Inflammatory macrophage (primary cell): ENCODE measurements around the gene SPAG16.
A peak's percentile ranks its signal among the peaks of the same experiment; 100 is the strongest.
"Not testable (repeated sequence)": the region's sequence is repeated elsewhere in the genome, so short reads cannot be mapped to it uniquely, and the experiment has no call there.

Experiments used
- DNase-seq, 2 donors: peaks; one replicate each; pipeline ENCODE4 v3.0.0-alpha.2; 2020 to 2022

SPAG16 gene

DNA sequence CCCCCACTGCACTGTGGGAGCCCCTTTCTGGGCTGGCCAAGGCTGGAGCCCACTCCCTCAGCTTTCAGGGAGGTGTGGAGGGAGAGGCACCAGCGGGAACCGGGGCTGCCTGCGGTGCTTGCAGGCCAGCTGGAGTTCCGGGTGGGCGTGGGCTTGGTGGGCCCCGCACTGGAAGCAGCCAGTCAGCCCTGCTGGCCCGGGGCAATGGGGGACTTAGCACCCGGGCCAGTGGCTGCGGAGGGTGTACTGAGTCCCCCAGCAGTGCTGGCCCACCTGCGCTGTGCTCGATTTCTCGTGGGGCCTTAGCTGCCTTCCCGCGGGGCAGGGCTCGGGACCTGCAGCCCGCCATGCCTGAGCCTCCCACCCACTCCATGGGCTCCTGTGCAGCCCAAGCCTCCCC lies 434.1 kb downstream of the SPAG16 start:
- DNase-seq = not testable (repeated sequence)

DNA sequence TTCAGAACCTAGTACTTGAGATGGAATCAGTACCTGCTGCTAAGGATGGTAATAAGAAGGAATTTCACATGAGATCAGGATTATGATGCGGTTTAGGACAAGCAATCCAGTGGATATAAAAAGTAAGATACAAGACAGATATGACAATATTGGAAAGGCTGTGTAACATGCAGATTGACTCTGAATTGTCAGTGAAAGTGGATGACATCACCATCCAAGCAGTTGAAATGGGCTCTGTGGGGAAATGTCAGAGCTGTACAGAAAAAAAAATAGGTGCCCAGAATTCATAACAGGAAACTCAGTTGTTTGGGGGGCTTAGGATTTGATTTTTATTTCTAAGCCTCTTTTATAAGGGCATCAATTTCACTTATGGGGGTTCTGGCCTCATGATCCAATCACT lies 438.3 kb downstream of the SPAG16 start:
- DNase-seq = no peak

DNA sequence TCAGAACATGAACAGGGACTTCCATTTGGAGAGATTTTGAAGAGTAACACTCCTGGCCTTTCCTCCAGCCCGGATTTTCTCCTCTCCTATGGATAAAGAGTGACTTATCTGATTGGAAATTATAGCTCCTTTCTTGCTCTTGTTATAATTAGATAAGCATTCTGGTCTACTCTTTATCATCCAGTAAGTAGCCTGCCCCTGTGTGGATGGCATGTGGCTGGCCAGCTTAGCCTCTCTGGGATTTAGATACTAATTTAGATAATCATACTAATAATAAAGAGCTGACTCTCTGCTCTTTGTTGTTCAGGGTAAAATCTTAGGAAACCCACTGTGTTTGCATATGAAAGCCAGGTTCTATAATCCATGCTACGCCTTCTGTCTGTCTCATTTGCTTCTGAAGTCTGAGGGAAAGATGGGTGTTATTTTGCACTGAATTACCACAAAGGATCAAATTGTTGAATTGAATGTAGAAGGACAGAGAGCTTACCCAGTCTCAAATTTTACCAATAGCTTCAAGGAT lies 438.8 kb downstream of the SPAG16 start:
- no peak for DNase-seq

DNA sequence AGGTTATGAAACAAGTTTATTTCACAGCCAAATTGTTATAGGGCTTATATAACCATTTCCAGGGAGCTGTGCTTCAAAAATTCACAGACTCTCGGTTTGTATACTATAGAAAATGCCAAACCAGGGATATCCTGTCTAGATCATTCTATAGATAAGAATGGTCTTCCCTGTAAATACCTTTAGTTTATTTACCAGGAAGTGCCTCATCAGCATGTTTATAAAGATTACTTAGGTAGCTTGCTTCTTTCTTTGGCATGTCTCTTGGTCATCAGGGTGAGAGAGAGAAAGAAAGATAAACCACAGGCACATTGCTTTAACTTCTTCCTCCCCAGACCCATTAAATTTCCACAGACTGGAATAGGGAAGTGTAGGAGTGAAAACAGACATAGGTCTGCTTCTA lies 439.4 kb downstream of the SPAG16 start:
- no peak for DNase-seq

DNA sequence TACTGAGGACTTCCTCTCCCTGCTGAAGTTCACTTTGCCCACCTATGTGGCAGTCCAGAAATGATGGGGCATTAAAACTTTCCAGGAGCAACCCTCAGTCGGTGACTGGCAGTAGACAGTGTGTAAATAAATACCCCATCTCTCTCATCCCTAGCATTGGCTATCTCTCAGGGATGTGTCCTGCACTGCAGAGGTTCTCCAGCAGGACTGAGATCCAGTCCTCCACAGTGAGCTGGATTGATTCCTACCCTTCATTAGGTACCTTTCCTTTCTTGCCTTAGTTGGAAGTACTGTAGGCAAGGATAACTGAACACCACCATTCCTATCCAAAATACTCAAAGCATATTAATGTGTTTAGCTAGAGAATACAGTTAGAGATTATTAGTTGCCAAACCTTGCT lies 441.8 kb downstream of the SPAG16 start:
- no peak for DNase-seq

DNA sequence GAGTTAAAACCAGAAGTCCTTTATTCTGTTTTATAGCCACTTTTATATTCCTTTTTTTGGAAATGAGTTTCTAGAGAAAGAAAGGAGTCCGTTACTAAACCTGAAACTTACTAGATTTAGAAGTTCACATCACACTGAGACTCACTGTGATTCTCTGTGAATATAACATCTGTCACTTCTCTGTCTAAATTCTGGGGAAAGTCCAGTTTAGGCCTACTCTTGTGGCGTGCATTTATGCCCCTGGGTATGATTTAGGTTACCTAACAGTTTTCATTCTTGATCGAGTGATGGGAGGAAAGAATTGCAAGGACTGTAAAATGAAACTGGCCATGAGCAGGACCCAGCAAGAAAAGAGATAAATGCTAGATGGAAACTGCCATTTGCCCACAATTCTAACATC lies 449.6 kb downstream of the SPAG16 start:
- DNase-seq = no peak

DNA sequence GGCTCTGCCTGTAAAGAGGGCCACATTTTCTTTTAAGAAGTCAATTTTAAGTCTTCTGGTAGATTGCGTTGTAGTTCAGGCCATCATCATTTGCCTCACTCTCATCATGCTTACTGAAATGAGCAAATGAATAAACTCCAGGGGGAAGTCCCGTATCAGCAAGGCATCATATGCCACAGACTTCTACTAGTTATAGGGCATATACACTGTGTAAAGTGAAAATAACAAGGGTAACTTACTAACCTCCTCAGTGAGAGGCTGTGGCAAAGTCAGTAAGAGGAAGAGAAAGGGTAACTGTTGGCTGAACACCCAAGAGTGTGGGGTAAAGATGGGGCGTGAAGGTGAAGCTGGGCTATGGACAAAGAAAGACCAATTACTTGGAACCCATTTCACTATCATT lies 456.2 kb downstream of the SPAG16 start:
- no peak for DNase-seq

DNA sequence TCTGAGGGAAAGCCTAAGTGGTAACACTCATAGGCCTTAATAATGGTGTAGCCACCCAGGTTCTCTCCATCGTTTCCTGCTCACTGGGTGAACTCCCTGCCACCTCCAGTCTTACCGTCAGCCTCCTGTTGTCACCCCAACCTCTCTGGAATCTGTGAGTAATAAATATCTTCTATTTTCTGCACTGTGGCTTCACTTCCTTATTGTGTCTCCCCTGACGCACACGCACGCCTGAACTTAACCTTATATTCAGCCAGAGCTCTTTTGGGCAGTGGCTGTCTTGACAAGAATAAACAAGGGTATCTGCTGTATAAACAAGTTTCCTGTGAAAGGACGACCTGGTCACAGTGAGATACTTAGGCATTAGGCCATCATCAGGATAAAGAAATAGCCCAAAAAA lies 467.2 kb downstream of the SPAG16 start:
- DNase-seq = no peak

DNA sequence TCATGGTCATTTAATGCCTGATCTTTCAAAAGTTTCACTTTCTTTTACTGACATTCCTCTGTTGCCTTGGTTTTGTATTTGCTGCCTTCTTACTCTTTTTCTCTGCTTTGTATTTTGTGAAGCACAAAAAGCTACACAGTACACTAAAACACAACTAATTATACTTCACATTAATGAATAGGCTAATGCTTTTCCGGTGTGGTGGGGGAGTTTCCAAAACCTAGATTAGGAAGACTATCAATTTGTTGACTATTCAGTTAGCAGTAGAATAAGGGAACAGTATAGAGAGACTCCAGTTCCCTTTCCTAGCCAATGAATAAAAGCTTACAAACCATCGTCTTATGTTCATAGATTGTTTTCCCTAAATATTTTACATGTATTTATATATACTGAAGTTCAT lies 468.3 kb downstream of the SPAG16 start:
- no peak for DNase-seq

DNA sequence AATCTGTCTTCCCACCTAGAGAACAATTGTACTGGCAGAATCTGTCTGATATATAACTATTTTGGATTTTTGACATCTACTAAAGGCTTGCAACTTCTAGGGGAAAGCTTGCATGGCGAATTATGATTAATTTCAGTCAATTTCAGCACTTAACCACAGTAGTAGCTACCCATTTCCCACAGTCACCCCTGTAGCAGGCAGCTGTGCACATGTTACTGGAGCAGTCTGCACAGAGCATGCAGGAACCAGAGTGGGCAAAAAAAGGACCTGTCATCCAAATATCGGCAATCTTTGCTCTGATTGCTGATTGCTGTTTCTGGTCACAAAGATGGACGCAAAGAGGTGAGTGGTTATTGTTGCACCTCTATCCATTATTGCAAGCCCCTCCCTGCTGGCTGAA lies 473.3 kb downstream of the SPAG16 start:
- no peak for DNase-seq

DNA sequence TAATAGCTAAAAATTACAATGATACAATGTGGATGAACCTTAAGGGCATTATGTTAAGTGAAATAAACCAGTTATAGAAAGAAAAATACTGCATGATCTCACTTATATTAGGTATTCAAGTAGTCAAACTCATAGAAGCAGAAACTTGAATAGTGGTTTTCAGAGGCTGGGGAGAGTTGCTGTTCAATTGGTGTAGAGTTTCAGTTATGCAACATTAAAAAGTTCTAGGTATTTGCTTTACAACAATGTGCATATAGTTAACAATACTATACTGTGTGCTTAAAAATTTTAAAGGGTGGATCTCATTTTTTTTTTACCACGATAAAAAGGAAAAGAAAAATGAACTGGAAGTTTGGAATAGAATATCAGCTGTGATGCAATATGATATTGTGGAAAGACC lies 479.1 kb downstream of the SPAG16 start:
- no peak for DNase-seq

DNA sequence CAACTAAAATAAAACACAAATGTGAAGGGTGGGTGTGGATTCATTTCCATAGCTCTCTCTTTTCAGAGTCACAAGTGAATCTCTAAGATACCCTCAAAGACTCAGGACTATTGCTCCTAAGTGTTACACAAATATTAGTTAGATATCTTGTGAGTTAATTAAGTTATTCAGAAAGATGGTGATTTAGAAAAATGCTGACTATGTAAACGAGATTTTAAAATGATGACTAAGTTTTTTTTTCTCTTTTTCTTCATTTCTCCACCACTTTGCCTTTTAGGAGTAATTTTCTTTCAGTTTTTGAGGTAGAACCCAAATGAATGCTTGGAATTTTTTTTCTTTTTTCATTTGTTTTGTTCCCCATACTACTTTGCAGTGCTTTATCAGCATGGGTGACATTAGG lies 479.7 kb downstream of the SPAG16 start:
- no peak for DNase-seq

DNA sequence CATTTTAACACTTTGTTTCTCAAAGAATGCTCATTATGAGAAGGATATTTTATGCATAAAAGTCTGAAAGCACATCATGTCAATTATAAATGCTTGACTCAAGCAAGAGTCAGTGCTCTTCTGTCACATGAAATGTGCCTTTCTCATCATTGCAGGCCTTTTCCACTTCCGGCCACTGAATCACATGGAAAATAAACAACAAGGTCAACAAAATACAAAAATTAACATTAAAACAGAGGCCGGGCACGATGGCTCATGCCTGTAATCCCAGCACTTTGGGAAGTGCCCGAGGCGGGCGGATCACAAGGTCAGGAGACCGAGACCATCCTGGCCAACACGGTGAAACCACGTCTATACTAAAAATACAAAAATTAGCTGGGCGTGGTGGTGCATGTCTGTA lies 480.6 kb downstream of the SPAG16 start:
- DNase-seq = no peak

DNA sequence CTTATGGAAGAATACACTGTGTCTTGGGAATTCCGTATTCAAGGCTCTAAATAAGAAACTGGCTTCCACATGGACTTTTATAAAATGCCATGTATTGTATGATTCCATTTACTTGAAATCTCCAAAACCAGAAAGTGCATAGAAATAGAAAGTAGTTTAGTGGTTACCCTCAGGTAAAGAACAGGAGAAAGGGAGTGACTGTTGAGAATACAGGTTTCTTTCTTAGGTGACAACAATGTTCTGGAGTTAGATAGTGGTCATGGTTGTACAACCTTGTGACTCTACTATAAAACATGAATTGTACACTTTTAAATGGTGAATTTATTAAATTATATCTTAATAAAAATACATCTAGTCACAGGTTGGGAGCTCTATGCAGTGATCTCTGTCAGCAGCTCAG lies 481.8 kb downstream of the SPAG16 start:
- DNase-seq = no peak

DNA sequence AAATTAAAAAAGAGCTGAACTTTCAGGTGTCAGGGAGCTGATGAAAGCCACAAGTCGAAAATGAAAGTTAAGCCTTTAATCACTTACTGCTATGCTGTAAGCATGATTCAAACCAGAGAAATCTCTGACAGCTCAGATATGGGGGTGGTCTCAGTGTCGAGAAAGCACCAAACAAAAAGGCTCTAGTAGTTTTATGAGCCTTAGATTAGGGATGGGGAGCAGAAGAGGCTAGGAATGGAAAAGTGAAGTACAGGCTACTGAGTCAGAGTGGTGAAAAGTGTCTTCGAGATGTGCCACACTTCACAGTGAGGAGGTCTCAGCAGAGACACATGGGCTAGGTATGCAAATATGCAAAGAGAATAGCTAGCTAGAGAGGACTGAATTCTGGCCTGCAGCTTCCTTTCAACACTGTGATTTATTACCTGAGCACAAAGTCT lies 482.2 kb downstream of the SPAG16 start:
- DNase-seq = no peak

DNA sequence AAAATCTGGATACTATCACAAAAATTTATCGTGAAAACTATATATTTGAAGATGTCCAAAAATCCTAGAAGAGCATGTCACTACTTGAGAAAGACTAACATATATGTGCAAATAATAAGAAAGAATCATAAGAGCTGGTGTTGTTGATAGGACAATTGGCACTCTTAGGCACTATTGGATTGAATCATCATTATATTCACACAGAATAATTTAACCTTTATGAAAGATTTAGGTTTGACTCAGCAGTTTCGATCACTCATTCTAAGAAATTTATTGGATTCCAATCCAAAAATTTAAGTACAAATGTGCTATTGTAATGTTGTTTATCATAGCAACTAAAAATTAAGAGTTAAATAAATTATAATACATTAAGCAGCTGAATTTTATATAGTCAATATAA lies 503.6 kb downstream of the SPAG16 start:
- DNase-seq = no peak

DNA sequence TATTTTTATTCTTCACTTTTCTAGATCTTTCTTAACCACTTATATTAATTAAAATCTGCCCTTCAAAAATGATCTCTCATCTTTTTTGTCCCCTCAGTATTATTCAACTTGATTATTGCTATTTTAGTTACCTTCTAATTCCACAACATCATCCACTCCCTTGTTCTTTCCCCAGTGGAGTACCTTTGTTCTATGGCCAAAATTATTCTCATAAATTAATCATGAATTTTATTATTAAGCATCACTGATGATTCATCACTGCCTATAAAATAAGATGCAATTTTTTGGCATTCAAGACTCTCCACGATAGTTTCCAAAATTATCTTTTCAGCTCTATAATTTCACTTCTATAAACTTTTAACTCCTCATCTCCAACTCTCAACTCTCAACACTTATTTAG lies 505.7 kb downstream of the SPAG16 start:
- no peak for DNase-seq

DNA sequence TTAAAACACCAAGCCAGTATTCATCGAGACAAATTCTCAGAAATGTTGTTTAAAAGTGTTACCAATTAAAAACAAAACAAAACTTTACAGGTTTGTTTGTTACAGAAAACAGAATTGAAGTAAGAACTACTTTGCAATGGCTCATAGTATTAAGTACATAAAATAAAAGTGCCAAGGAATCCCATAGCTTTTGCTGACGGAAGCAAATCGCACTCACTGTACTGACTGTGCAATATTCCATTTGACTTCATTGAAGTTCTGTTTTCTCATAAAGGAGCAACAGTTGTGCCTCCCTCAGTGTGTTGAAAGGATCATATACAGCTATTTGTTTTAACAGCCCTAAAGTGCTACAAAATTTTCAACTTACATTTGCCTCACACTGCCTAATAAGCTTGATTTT lies 507.8 kb downstream of the SPAG16 start:
- DNase-seq = no peak

DNA sequence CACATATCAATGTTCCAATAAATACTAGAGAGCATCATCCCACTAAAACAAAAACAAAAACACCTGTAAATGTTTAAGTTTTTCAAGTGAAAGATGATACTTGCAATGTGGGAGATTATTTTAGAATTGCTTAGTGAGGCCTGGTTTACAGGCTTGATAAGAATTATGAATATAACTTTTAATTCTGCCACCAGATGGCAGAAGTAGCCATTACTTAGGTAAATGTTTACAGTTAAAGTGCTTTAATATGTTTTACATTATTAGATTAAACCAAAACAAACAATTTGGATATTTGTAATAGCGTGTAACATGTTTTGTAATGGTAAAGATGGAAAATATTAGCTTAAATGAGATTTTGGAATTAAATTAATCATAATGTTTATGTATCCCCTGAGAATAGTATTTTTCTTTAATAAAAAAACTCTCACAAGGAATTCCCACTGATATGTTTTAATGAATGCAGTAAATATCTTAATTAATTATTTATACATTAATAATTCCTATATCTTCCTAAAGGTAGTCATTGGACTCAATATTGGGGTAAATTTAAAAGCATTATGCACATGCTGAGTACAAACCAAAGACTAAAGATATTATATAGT lies 522.0 kb downstream of the SPAG16 start:
- peak in 1 of 2 donors; percentile 22 for DNase-seq

DNA sequence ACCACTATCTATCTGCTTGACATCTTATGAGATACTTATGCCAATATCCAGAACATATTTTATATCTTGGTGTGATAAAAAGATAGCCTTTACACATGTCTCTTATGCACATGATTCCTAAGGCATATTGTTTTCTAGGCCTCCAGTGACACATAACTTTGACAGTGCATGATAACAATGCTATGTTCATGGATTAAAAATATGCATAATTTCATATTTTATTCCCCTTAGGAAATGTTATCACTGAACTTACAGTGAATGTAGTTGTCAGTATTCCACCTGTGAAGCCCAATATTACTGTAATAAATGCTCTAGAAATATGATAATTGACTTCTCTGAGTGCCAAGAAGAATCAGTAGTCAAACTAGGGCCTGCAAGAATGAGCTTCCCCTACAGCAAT lies 532.3 kb downstream of the SPAG16 start:
- no peak for DNase-seq

DNA sequence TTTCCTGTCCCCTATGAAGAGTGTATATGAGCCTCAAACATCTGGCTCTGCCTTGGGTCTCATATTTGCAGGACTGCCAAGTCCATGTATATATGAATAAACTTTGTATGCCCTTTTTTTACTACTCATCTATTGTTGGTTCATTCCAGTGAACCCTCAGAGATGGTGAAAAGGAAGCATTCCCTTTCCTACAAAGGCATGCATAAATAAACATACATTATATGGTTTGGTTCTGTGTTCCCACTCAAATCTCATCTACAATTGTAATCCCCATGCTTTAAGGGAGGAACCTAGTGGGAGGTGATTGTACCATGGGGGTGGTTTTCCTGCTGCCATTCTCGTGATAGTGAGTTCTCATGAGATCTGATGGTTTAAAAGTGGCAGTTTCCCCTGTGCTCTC lies 534.2 kb downstream of the SPAG16 start:
- no peak for DNase-seq

DNA sequence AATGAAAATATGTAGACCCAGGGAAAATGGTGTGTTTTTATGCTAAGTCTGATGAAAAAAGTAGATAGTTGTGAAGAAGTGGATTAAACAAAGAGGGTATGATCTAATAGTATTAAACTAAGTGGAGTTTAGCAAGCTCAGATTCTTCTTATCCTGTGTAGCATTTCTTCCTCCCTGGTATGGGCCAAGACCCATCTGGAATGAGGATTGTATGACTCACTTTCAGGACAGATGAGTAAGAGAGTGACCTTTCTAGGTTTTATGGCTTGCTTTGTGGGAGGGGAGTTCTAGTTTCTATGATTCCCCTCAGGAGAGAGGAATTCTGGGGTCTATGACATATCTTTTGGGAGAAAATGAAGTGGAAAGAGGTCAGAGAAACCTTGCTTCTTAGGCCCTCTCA lies 550.1 kb downstream of the SPAG16 start:
- no peak for DNase-seq

DNA sequence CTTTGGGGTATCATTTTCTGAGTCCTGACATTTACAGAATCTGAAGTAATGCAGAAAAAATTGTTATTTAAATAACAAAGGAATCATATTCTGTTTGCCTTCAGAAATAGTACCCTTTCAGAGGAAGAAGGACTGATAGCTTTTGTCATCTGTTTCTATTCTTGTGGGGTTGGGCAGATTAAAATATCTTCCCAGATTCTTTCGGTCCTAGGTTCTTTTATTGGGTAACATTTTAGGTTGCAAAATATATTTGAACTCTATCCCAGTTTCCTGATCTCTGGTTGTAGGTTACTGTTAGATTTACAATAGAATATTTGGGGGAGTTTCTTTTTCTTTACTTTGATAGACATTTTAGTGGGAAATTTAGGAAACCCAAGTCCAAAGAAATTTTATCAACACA lies 550.5 kb downstream of the SPAG16 start:
- no peak for DNase-seq

DNA sequence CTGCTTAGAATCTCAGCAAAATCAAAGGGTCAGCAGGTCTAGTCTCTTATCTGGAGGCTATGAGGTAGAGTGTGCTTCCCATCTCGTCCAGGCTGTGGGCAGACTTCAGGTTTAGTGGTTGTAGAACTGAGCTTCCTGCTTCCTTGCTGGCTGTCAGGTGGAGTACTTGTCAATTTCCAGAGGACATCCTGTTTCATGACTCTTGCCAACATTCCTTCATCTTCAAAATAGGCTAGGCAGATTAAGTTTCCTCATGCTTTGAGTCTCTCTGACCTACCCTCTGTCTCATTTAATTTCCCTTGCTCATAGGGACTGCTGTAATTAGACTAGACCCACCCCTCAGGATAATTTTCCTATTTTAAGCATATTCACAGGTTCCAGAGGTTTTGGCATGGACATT lies 562.6 kb downstream of the SPAG16 start:
- no peak for DNase-seq

DNA sequence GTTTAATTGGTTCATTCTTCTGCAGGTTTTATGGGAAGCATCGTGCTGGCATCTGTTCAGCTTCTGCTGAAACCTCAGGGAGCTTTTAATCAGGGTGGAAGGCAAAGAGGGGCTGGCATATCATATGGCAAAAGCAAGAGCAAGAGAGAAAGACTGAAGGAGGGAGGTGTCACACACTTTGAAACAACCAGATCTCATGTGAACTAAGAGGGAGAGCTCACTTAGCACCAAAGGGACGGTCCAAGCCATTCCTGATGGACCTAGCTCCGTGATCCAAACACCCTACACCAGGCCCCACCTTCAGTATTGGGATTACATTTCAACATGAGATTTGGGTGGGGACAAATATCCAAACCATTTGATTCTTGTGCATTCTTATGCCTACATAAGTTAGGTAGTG lies 563.1 kb downstream of the SPAG16 start:
- no peak for DNase-seq
